Measurements from ENCODE around the gene DSCAM. TPM values are rescaled to one million over a fixed set of nuclear protein-coding genes. Genes with fewer than 3 reads are reported as not detected.
"Not testable (repeated sequence)": the region's sequence is repeated elsewhere in the genome, so short reads cannot be mapped to it uniquely, and the experiment has no call there.

Gene DSCAM
- total RNA-seq, 1 donor from 2014 or later: not detected

- no peak for TF ChIP-seq CTCF (IDR thresholded peaks at IDR 0.05)
Observed at GRCh38 chr21:40186045-40186444, 660.9 kb downstream of the DSCAM start.

GRCh38 chr21:40185208-40185607, 661.8 kb downstream of the DSCAM start:
- no peaks in the 10 kb centered on the region for H3K36me3 ChIP-seq
- intact Hi-C loops (cut with DNase I): no loop called here
- no peak for TF ChIP-seq CTCF (IDR thresholded peaks at IDR 0.05)
- no peak overlapping the region for H3K27ac ChIP-seq
- no peaks in the 10 kb centered on the region for H3K27me3 ChIP-seq
- no peaks in the 10 kb centered on the region for H3K4me1 ChIP-seq
- no peak for DNase-seq (ENCODE audit: low spot score in 2 of 2)
- H3K9me3 ChIP-seq: no peaks in the 10 kb centered on the region
- H3K4me3 ChIP-seq: no peak overlapping the region

More at GRCh38 chr21:40186045-40186444, 660.9 kb downstream of the DSCAM start:
- Histone ChIP-seq H3K4me3 (no peak overlapping the region), H3K36me3 (no peaks in the 10 kb centered on the region), H3K4me1 (no peaks in the 10 kb centered on the region), H3K9me3 (no peaks in the 10 kb centered on the region), H3K27me3 (no peaks in the 10 kb centered on the region), H3K27ac (no peak overlapping the region)
- intact Hi-C loops (cut with DNase I): no loop called here
- DNase-seq (ENCODE audit: low spot score in 2 of 2): no peak

GRCh38 chr21:40182491-40182890, 664.5 kb downstream of the DSCAM start:
- H3K36me3 ChIP-seq; H3K9me3 ChIP-seq; H3K4me3 ChIP-seq; H3K4me1 ChIP-seq; H3K27ac ChIP-seq; H3K27me3 ChIP-seq; intact Hi-C loops (cut with DNase I): not testable (repeated sequence)
- DNase-seq (ENCODE audit: low spot score in 2 of 2): peak in 1 of 2 donors; percentile 67

GRCh38 chr21:40179166-40179565, 667.8 kb downstream of the DSCAM start:
- no peaks in the 10 kb centered on the region for H3K27me3 ChIP-seq
- H3K9me3 ChIP-seq: no peaks in the 10 kb centered on the region
- TF ChIP-seq CTCF (IDR thresholded peaks at IDR 0.05): no peak
- H3K36me3 ChIP-seq: no peaks in the 10 kb centered on the region
- no peak for DNase-seq (ENCODE audit: low spot score in 2 of 2)
- no peak overlapping the region for H3K4me3 ChIP-seq
- intact Hi-C loops (cut with DNase I): no loop called here
- no peaks in the 10 kb centered on the region for H3K4me1 ChIP-seq
- H3K27ac ChIP-seq: no peak overlapping the region

GRCh38 chr21:40178726-40179125, 668.2 kb downstream of the DSCAM start:
- Histone ChIP-seq H3K4me3 (no peak overlapping the region), H3K9me3 (no peaks in the 10 kb centered on the region)
- no peak for TF ChIP-seq CTCF (IDR thresholded peaks at IDR 0.05)

GRCh38 chr21:40177979-40178378, 669.0 kb downstream of the DSCAM start:
- no peak overlapping the region for H3K4me3 ChIP-seq
- no peaks in the 10 kb centered on the region for H3K27me3 ChIP-seq
- no peaks in the 10 kb centered on the region for H3K9me3 ChIP-seq
- intact Hi-C loops (cut with DNase I): no loop called here
- no peaks in the 10 kb centered on the region for H3K4me1 ChIP-seq
- H3K27ac ChIP-seq: no peak overlapping the region
- no peak for TF ChIP-seq CTCF (IDR thresholded peaks at IDR 0.05)
- no peaks in the 10 kb centered on the region for H3K36me3 ChIP-seq
- DNase-seq (ENCODE audit: low spot score in 2 of 2): no peak

More at GRCh38 chr21:40178726-40179125, 668.2 kb downstream of the DSCAM start:
- Histone ChIP-seq H3K27ac (no peak overlapping the region), H3K4me1 (no peaks in the 10 kb centered on the region), H3K27me3 (no peaks in the 10 kb centered on the region), H3K36me3 (no peaks in the 10 kb centered on the region)
- intact Hi-C loops (cut with DNase I): no loop called here
- no peak for DNase-seq (ENCODE audit: low spot score in 2 of 2)
